ENCODE results near the gene TBC1D22A. TPM values are rescaled to one million over a fixed set of nuclear protein-coding genes. Genes with fewer than 3 reads are reported as not detected.

TBC1D22A gene
- total RNA-seq, 8 experiments from 2014 or later, result 6.6 to 31.4 (median 12.3) TPM

DNA sequence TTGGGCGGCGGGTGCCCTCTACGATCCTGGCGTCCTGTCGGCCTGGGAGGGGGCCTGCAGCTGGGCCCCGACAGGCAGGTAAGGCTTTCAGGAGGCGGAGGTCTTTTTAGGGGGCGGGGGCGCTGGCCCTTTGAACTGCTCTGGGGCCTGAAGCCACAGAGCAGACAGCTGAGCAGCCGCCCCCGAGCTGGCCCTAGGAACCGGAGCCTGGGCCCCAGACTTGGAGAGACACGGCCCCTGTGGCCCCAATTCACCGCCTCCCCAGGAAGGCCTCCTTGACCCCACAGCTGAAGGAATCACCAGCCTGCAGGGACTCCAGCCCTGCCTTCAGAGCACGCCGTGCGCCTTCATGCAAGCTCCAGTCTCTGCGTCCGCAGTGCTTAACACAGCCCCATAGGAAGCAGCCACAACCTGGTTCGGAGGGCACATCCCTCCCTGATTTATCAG is 23.8 kb upstream of the TBC1D22A start:
- in situ Hi-C loops (cut with MboI; ENCODE audit: low pct_unique_long_range_greater_than_20kb in 2 of 9, low sequenced_read_pairs in 9 of 9, unreplicated experiment in 9 of 9), result loop anchor here in 1 of 9 experiments (25.0 kb wide), 1 partner anchor 176 kb away; no protein-coding TSS in a partner anchor
- Histone ChIP-seq H3K4me1 (replicated peaks in 1 of 2) (peaks cover 27 to 29% of the 10 kb centered on the region in 2 donors), H3K4me3 (peak overlapping the region; percentile 85 to 100 (median 92)), H3K27ac (peak overlapping the region; percentile 88 to 95)
- peak in 6 of 8 experiments; percentile 3 to 31 (median 18) for ATAC-seq (replicated peaks in 6 of 8)
- WGBS, 10 experiments, result 0 to 51% (median 20%) methylated on average over 1 to 4 of the region's 20 CpGs; no CpG with 5 or more reads in 5 of the 10 experiments

DNA sequence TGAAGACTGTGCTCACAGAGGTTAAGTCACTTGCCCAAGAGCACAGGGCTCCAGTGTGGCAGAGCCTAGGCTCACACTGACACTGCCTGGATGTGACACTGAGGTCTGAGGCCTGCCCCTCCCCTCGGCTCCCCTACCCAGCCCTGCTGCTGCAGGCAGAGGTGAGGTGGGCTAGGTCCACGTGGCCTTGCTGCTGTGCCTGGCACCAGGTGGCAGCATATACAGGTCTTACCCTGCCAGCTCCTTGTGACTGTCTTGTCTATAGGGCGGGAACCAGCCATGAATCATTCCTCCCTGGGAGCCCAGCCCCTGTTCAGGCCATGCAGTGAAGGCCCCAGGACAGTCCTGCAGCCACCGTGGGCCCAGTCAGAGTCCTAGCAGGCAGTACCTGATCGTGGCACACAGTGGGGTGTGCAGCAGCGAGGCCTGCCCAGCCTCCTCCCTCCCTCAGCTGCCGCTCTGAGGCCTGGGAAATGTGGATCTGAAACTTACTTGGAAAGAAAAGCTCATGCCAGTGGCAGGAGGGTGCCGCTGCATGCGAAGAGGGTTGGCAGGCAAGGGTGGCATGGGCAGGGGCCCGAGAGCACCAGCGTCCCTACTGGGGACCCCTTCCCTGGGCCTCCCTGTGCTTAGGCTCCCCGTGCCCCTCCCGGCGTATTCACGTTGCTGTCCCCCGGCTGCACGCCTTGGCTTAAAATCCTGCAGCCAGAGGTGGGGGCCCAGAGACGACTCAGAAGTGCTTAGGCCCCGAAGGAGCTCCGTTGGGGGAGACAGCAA is 23.2 kb upstream of the TBC1D22A start:
- in situ Hi-C loops (cut with MboI; ENCODE audit: low pct_unique_long_range_greater_than_20kb in 2 of 9, low sequenced_read_pairs in 9 of 9, unreplicated experiment in 9 of 9), result loop anchor here in 1 of 9 experiments (25.0 kb wide), 1 partner anchor 177 kb away; no protein-coding TSS in a partner anchor
- 0 to 100% (median 48%) methylated on average over 1 to 2 of the region's 20 CpGs; no CpG with 5 or more reads in 6 of the 10 experiments for WGBS, 10 experiments
- Histone ChIP-seq H3K4me3 (peak overlapping the region; percentile 85 to 100 (median 92)), H3K4me1 (replicated peaks in 1 of 2) (peaks cover 27 to 29% of the 10 kb centered on the region in 2 donors), H3K27ac (peak overlapping the region; percentile 88 to 95)
- peak; percentile 27 to 75 (median 69) for ATAC-seq (replicated peaks in 6 of 8)

GRCh38 chr22:46740910-46741780 is 21.3 kb upstream of the TBC1D22A start:
- in situ Hi-C loops (cut with MboI; ENCODE audit: low pct_unique_long_range_greater_than_20kb in 2 of 9, low sequenced_read_pairs in 9 of 9, unreplicated experiment in 9 of 9), result loop anchor here in 1 of 9 experiments (25.0 kb wide), 1 partner anchor 179 kb away; no protein-coding TSS in a partner anchor
- Histone ChIP-seq H3K27ac (no peak overlapping the region), H3K4me1 (replicated peaks in 1 of 2) (peaks cover 19 to 22% of the 10 kb centered on the region in 2 donors), H3K4me3 (no peak overlapping the region)
- 80 to 100% (median 82%) methylated on average over 2 to 5 of the region's 14 CpGs; no CpG with 5 or more reads in 5 of the 10 experiments for WGBS, 10 experiments
- ATAC-seq (replicated peaks in 6 of 8), result no peak

- ATAC-seq (replicated peaks in 6 of 8), result no peak
- in situ Hi-C loops (cut with MboI; ENCODE audit: low pct_unique_long_range_greater_than_20kb in 2 of 9, low sequenced_read_pairs in 9 of 9, unreplicated experiment in 9 of 9), result loop anchor here in 1 of 9 experiments (25.0 kb wide), 1 partner anchor 180 kb away; no protein-coding TSS in a partner anchor
- no peak overlapping the region for H3K27ac ChIP-seq
- WGBS, 10 experiments, result 73% methylated on average over 5 of the region's 6 CpGs; no CpG with 5 or more reads in 9 of the 10 experiments
- peaks cover 11 to 14% of the 10 kb centered on the region in 2 donors for H3K4me1 ChIP-seq (replicated peaks in 1 of 2)
- no peak overlapping the region for H3K4me3 ChIP-seq
Observed at GRCh38 chr22:46741974-46742519, 20.4 kb upstream of the TBC1D22A start.

DNA sequence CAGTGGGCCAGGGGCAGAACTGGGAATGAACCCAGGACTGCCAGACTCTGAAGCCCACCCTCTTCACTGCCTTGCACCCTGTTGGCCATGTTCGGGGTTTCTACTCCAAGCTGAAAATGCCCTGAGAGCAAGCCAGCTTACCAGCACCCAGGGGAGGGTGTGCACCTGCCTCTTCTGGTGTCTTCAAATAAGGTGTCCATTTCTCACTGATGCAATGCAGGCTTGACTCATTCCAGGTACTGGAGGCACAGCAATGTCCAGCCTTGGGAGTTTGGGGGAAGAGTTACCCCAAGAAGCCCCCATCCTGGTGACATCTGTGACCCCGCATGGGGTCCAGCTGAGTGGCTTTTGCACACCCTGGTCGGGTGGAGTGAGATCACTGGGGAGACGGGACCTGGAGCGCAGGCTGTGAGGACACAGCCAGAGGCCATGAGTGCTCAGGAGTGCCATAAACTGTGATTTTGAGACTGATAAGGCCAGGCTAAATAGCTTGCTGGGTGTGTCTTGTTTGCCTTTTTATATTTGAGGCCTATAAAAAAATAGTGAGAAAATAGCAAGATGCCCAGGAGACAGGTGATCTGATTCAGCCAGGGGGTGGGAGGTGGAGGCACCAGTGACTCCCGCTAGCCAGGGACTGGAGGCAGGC is 19.8 kb upstream of the TBC1D22A start:
- in situ Hi-C loops (cut with MboI; ENCODE audit: low pct_unique_long_range_greater_than_20kb in 2 of 9, low sequenced_read_pairs in 9 of 9, unreplicated experiment in 9 of 9), result loop anchor here in 1 of 9 experiments (25.0 kb wide), 1 partner anchor 180 kb away; no protein-coding TSS in a partner anchor
- H3K4me1 ChIP-seq (replicated peaks in 1 of 2), result peaks cover 11 to 14% of the 10 kb centered on the region in 2 donors

DNA sequence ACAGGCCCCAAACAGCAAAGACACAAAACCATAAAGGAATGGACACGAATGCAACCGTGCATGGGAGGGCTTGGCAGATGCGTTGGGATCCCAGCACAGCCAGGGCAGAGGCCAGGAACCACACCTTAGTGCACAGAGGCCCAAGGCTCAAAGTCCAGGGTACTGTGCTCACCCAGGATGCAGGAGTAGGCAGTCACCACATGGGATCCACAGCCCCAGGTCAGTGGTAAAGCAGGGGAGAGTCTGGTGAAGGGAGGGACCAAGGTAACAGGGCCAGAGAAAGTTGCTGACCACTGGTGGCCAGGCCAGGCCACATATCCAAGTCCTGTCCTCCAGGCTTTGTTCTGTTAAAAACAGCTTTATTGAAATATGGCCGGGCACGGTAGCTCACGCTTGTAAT is 17.9 kb upstream of the TBC1D22A start:
- H3K27ac ChIP-seq, result no peak overlapping the region
- in situ Hi-C loops (cut with MboI; ENCODE audit: low pct_unique_long_range_greater_than_20kb in 2 of 9, low sequenced_read_pairs in 9 of 9, unreplicated experiment in 9 of 9), result loop anchor here in 1 of 9 experiments (25.0 kb wide), 1 partner anchor 182 kb away; no protein-coding TSS in a partner anchor
- WGBS, 10 experiments, result 55 to 100% (median 92%) methylated on average over 2 to 6 of the region's 6 CpGs; no CpG with 5 or more reads in 5 of the 10 experiments

More for the DNA sequence above, 19.8 kb upstream of the TBC1D22A start:
- Histone ChIP-seq H3K4me3 (no peak overlapping the region), H3K27ac (no peak overlapping the region)
- ATAC-seq (replicated peaks in 6 of 8), result no peak
- WGBS, 10 experiments, result 40 to 100% (median 85%) methylated on average over 1 to 4 of the region's 6 CpGs; no CpG with 5 or more reads in 2 of the 10 experiments

DNA sequence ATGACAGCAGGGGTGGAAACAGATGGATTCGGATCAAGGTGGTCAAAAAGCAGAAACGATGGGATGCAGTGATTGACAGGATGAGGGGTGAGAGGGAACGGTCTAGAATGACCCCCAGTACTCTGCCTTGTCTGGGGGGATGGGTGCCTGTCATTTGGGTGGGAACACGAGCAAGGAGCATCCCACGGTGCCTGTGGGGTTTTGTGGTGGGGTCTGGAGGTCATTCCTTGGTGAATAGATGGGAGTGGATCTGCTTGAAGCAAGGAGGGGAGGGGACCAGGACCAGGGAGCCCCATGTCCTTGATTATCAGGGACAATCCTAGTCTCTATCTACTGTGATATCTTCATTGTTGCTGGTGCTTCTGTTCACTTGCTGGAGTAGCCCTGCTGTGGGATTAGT is 16.3 kb upstream of the TBC1D22A start:
- in situ Hi-C loops (cut with MboI; ENCODE audit: low pct_unique_long_range_greater_than_20kb in 2 of 9, low sequenced_read_pairs in 9 of 9, unreplicated experiment in 9 of 9), result loop anchor here in 1 of 9 experiments (25.0 kb wide), 1 partner anchor 184 kb away; no protein-coding TSS in a partner anchor
- Histone ChIP-seq H3K4me3 (no peak overlapping the region), H3K4me1 (replicated peaks in 1 of 2) (no peaks in the 10 kb centered on the region), H3K27ac (no peak overlapping the region)
- 0 to 100% (median 51%) methylated on average over 1 to 5 of the region's 5 CpGs; no CpG with 5 or more reads in 2 of the 10 experiments for WGBS, 10 experiments
- no peak for ATAC-seq (replicated peaks in 6 of 8)

More for the DNA sequence above, 17.9 kb upstream of the TBC1D22A start:
- ATAC-seq (replicated peaks in 6 of 8), result no peak
- Histone ChIP-seq H3K4me1 (replicated peaks in 1 of 2) (peaks cover 2 to 5% of the 10 kb centered on the region in 2 donors), H3K4me3 (no peak overlapping the region)

DNA sequence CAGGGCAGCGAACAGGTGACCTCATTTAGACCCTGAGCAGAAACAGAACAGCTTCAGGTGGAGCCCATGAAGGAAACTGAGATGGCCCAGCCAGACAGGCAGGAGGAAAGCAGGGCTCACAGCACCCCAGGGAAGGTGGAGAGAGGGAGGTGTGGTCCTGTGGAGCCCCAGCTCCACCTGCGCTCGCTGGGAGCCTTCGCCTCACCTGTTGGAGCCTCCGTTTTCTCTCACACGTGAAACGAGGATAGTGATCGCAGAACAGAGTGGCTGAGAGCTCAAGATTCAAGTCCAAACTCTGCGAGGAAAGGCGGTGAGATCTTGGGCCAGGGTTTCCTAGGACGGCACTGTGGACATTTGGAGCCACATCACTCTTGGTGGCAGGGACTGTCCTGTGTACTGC is 15.8 kb upstream of the TBC1D22A start:
- WGBS, 10 experiments, result 48 to 80% (median 63%) methylated on average over 1 to 8 of the region's 11 CpGs; no CpG with 5 or more reads in 4 of the 10 experiments
- ATAC-seq (replicated peaks in 6 of 8), result no peak
- H3K27ac ChIP-seq, result no peak overlapping the region

GRCh38 chr22:46747646-46748045 is 14.8 kb upstream of the TBC1D22A start:
- ATAC-seq (replicated peaks in 6 of 8), result no peak
- 0 to 78% (median 58%) methylated on average over 1 to 4 of the region's 8 CpGs; no CpG with 5 or more reads in 1 of the 10 experiments for WGBS, 10 experiments
- in situ Hi-C loops (cut with MboI; ENCODE audit: low pct_unique_long_range_greater_than_20kb in 2 of 9, low sequenced_read_pairs in 9 of 9, unreplicated experiment in 9 of 9), result loop anchor here in 1 of 9 experiments (25.0 kb wide), 1 partner anchor 185 kb away; no protein-coding TSS in a partner anchor
- Histone ChIP-seq H3K4me1 (replicated peaks in 1 of 2) (no peaks in the 10 kb centered on the region), H3K4me3 (no peak overlapping the region), H3K27ac (no peak overlapping the region)

More for the DNA sequence above, 15.8 kb upstream of the TBC1D22A start:
- Histone ChIP-seq H3K4me1 (replicated peaks in 1 of 2) (no peaks in the 10 kb centered on the region), H3K4me3 (no peak overlapping the region)
- in situ Hi-C loops (cut with MboI; ENCODE audit: low pct_unique_long_range_greater_than_20kb in 2 of 9, low sequenced_read_pairs in 9 of 9, unreplicated experiment in 9 of 9), result loop anchor here in 1 of 9 experiments (25.0 kb wide), 1 partner anchor 184 kb away; no protein-coding TSS in a partner anchor

DNA sequence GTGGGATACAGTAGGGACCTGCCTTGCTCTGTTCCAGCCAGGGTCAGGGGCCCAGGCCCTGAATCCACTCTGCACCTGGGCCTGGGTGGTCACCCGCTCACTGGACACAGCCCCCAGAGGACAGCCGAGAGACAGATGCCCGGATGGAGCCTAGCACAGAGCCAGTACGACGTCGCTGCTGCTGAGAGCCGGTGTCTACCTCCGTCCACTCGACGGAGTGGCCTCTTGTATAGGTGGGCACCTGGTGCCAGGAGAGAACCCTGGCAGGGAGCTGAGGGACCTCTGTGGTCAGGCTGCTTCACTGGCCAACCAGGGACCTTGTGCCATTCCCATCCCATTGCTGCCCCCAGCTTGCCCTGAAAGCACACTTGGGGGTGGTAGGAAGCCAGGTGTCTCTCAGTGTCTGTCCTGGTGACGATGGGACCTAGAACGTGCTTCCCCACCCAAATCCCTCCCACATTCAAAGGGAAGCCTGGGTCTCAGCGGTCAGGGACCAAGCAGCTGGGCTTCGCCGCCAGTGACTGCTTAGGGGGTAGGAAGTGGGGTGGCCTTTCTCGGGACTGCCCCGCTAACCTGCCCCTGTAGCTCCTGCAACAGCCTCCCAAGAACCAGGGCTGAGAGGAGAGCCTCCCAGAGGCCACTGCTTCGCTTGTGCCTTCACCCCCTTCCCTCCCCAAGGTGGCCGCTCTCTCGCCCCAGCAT is 14.1 kb upstream of the TBC1D22A start:
- in situ Hi-C loops (cut with MboI; ENCODE audit: low pct_unique_long_range_greater_than_20kb in 2 of 9, low sequenced_read_pairs in 9 of 9, unreplicated experiment in 9 of 9), result loop anchor here in 1 of 9 experiments (25.0 kb wide), 1 partner anchor 186 kb away; no protein-coding TSS in a partner anchor
- 80 to 96% (median 89%) methylated on average over 2 to 9 of the region's 20 CpGs; no CpG with 5 or more reads in 6 of the 10 experiments for WGBS, 10 experiments
- H3K4me1 ChIP-seq (replicated peaks in 1 of 2), result no peaks in the 10 kb centered on the region

More for the DNA sequence above, 14.1 kb upstream of the TBC1D22A start:
- H3K4me3 ChIP-seq, result no peak overlapping the region
- no peak overlapping the region for H3K27ac ChIP-seq
- ATAC-seq (replicated peaks in 6 of 8), result no peak

Measured in motor neuron (in vitro differentiated cells).